Loucy (cell line): ENCODE data around the gene KLRK1.
"Not testable (repeated sequence)": the region's sequence is repeated elsewhere in the genome, so short reads cannot be mapped to it uniquely, and the experiment has no call there.

Source experiments
- H2AFZ ChIP-seq: fragments of 200-600 bp; sonication (generic); 2 replicates; pipeline ENCODE4 v1.6.0; 2016; ENCODE audit warnings: antibody characterized with exemption, mild to moderate bottlenecking, low read length, moderate library complexity
- H3F3A ChIP-seq: fragments of 200-600 bp; 2 replicates; pipeline ENCODE4 v1.6.0; 2016; ENCODE audit warnings: antibody characterized with exemption, low read depth, mild to moderate bottlenecking
- H3K27me3 ChIP-seq: fragments of 200-600 bp; sonication (generic); 2 replicates; pipeline ENCODE4 v1.6.1; 2014; ENCODE audit warnings: low read length, mild to moderate bottlenecking; ENCODE audit not compliant: insufficient read depth, poor library complexity, severe bottlenecking
- H3K36me3 ChIP-seq: fragments of 200-600 bp; sonication (generic); 2 replicates; pipeline ENCODE4 v1.6.1; 2016; ENCODE audit warnings: low read length; ENCODE audit not compliant: insufficient read depth
- H3K4me1 ChIP-seq: fragments of 200-600 bp; sonication (generic); 2 replicates; pipeline ENCODE4 v1.5.1; 2014; ENCODE audit warnings: low read length, mild to moderate bottlenecking; ENCODE audit not compliant: insufficient read depth, poor library complexity, severe bottlenecking
- H3K4me2 ChIP-seq: fragments of 200-600 bp; sonication (generic); 2 replicates; pipeline ENCODE4 v1.6.0; 2014; ENCODE audit warnings: antibody characterized with exemption, low read length, low read depth, mild to moderate bottlenecking; ENCODE audit not compliant: poor library complexity, severe bottlenecking
- H3K4me3 ChIP-seq: fragments of 200-600 bp; sonication (generic); 2 replicates; pipeline ENCODE4 v1.5.1; 2014; ENCODE audit warnings: low read length, mild to moderate bottlenecking, mixed read lengths; ENCODE audit not compliant: poor library complexity, severe bottlenecking
- H3K79me2 ChIP-seq: fragments of 200-600 bp; sonication (generic); 2 replicates; pipeline ENCODE4 v1.6.1; 2014; ENCODE audit warnings: low read length; ENCODE audit not compliant: insufficient read depth
- H3K9ac ChIP-seq: fragments of 200-600 bp; sonication (generic); 2 replicates; pipeline ENCODE4 v1.6.0; 2014; ENCODE audit warnings: mild to moderate bottlenecking, low read depth, low read length, moderate library complexity; ENCODE audit not compliant: poor library complexity, severe bottlenecking
- H3K9me2 ChIP-seq: fragments of 200-600 bp; sonication (generic); replicated peaks from 2 replicates; pipeline ENCODE4 v1.6.1; 2016; ENCODE audit warnings: low read depth, low read length, mixed read lengths
- H3K9me3 ChIP-seq: fragments of 200-600 bp; sonication (generic); 2 replicates; pipeline ENCODE4 v1.6.1; 2014; ENCODE audit warnings: mild to moderate bottlenecking, antibody characterized with exemption, low read length, low read depth; ENCODE audit not compliant: insufficient read depth
- H4K20me1 ChIP-seq: fragments of 200-600 bp; sonication (generic); 2 replicates; pipeline ENCODE4 v1.6.0; 2014; ENCODE audit warnings: antibody characterized with exemption, low read length, mild to moderate bottlenecking; ENCODE audit not compliant: insufficient read depth, poor library complexity, severe bottlenecking
- CTCF ChIP-seq: fragments of 200-600 bp; sonication (generic); conservative IDR thresholded peaks from 2 replicates; pipeline ENCODE4 v1.5.1; 2014; ENCODE audit warnings: mild to moderate bottlenecking, antibody characterized with exemption, low read length
- EZH2phosphoT487 ChIP-seq: fragments of 200-600 bp; IDR thresholded peaks from 2 replicates; pipeline ENCODE4 v1.6.1; 2018; ENCODE audit warnings: antibody characterized with exemption, mild to moderate bottlenecking, moderate library complexity, borderline replicate concordance

Gene KLRK1

DNA sequence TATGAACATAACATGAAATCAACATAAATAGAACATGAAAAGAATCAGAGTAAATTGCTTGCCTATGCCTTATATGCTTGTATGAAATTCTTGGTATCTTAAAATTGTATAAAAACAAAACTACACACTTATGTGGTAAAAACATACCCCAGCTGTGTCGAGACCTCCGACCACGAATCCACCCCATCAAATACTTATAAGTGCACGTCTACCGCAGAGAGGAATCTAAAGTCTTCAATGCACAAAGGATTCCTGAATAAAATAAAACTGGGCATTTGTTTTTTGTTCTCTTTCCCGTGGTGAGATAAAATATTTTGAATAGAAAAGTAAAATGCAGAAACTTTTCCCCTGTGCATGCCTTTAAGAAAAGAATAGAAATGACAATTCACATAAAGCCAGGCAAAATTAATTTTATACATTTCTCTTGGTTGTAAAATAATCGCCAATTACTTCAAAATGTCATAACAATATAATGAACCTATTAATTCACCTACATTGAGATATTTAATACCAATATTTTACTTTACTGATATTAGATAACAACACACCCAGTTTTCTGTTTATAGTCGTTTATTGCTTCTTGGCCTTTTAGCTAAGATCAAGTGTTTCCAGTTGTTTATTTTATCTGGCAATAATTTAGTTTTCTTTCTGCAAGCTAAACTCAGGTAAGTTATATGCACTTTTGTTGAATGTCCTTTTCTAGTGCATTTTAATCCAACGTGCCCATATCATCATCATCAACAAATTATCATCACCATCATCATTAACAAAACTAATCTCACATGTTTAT lies 1.0 kb downstream of the KLRK1 start:
- H3K27me3 ChIP-seq = no peaks in the 10 kb centered on the region
- no peaks in the 10 kb centered on the region for H3F3A ChIP-seq
- H3K4me1 ChIP-seq = peaks cover 35% of the 10 kb centered on the region
- H3K9me2 ChIP-seq = no peaks in the 10 kb centered on the region
- peak overlapping the region; percentile 14 for H3K4me3 ChIP-seq
- peak overlapping the region; percentile 39 for H3K9ac ChIP-seq
- H3K4me2 ChIP-seq = peak overlapping the region; percentile 52
- no peak for TF ChIP-seq EZH2phosphoT487
- TF ChIP-seq CTCF = no peak
- no peaks in the 10 kb centered on the region for H3K36me3 ChIP-seq
- no peaks in the 10 kb centered on the region for H3K79me2 ChIP-seq
- H4K20me1 ChIP-seq = no peaks in the 10 kb centered on the region
- H2AFZ ChIP-seq = no peak overlapping the region
- H3K9me3 ChIP-seq = no peaks in the 10 kb centered on the region

DNA sequence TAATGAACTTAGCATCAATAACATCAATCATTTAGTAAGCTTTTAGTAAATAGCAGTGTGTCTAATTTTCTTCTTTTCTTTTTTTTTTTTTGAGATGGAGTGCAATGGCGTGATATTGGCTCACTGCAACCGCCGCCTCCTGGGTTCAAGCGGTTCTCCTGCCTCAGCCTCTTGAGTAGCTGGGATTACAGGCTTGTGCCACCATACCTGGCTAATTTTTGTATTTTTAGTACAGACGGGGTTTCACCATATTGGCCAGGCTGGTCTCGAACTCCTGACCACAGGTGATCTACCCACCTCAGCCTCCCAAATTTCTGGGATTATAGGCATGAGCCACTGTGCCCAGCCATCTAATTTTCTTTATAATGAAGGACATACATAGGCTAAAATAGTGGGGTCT lies 2.3 kb downstream of the KLRK1 start:
- peaks cover 22% of the 10 kb centered on the region for H3K4me1 ChIP-seq
- not testable (repeated sequence) for H3K9me3 ChIP-seq, H2AFZ ChIP-seq, H3K27me3 ChIP-seq, H3K79me2 ChIP-seq, H4K20me1 ChIP-seq, H3K9me2 ChIP-seq, H3F3A ChIP-seq, H3K9ac ChIP-seq, H3K4me3 ChIP-seq, H3K4me2 ChIP-seq, H3K36me3 ChIP-seq

- Histone ChIP-seq H4K20me1 (no peaks in the 10 kb centered on the region), H3K4me2 (no peak overlapping the region), H3K9ac (no peak overlapping the region), H3K4me3 (no peak overlapping the region), H3K9me2 (no peaks in the 10 kb centered on the region), H3K79me2 (no peaks in the 10 kb centered on the region), H3K4me1 (peaks cover 22% of the 10 kb centered on the region), H3F3A (no peaks in the 10 kb centered on the region), H3K27me3 (no peaks in the 10 kb centered on the region), H3K36me3 (no peaks in the 10 kb centered on the region), H3K9me3 (no peaks in the 10 kb centered on the region), H2AFZ (no peak overlapping the region)
- TF ChIP-seq EZH2phosphoT487 = no peak
- no peak for TF ChIP-seq CTCF
Observed at GRCh38 chr12:10386857-10387256, 3.0 kb downstream of the KLRK1 start.

DNA sequence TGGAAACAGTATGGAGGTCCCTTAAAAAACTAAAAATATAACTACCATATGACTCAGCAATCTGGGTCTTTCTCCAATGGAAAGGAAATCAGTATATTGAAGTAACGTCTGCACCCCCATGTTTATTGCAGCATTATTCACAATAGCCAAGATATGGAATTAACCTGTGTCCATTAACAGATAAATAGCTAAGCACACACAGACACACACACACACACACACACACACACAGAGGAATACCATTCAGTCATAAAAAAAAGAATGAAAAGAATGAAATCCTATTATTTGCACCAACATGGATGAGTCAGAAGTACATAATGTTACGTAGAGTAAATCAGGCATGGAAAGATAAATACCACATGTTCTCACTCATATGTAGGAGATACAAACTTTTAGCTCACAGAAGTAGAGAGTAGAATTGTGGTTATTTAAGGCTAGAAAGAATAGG lies 4.7 kb downstream of the KLRK1 start:
- Histone ChIP-seq H3K9me2 (no peaks in the 10 kb centered on the region), H3K9ac (no peak overlapping the region), H3K79me2 (no peaks in the 10 kb centered on the region), H2AFZ (no peak overlapping the region), H4K20me1 (no peaks in the 10 kb centered on the region), H3K9me3 (no peaks in the 10 kb centered on the region), H3K4me2 (no peak overlapping the region), H3K27me3 (no peaks in the 10 kb centered on the region), H3K4me3 (no peak overlapping the region), H3K36me3 (no peaks in the 10 kb centered on the region), H3F3A (no peaks in the 10 kb centered on the region), H3K4me1 (peaks cover 16% of the 10 kb centered on the region)
- TF ChIP-seq EZH2phosphoT487 (no peak), CTCF (no peak)
